Mammary microvascular endothelial cell (primary cell): ENCODE data around the gene E2F3. TPM values are rescaled to one million over a fixed set of nuclear protein-coding genes. Genes with fewer than 3 reads are reported as not detected.

Experiments
- total RNA-seq: library from RNA; depleted of rRNA; stranded (reverse); fragments of >200 nt; gene quantifications from 2 replicates; pipeline ENCODE4 v1.2.3, GENCODE V29; 2015

E2F3 gene
- 7.7 and 8.5 TPM in 2 replicates for total RNA-seq

GRCh38 chr6:20401205-20402091, at the start of gene E2F3:
TSS of gene E2F3 (plus strand) at chr6:20401879. CDS start at chr6:20402233, 354 bp downstream.

GRCh38 chr6:20534295-20535262, 132.9 kb downstream of the E2F3 start, which contains the start of gene CDKAL1:
TSS of gene CDKAL1 (plus strand) at chr6:20534457. CDS start at chr6:20546351, 11,894 bp downstream.

Other genes with a start within 250 kb of the E2F3 start
- 4.9 and 6.2 TPM in 2 replicates for gene MBOAT1, start 189.4 kb upstream of the E2F3 start, total RNA-seq
- 12.0 and 17.4 TPM in 2 replicates for gene CDKAL1, start 132.6 kb downstream of the E2F3 start, total RNA-seq